ENCODE results near the gene GNB2.
"Not testable (repeated sequence)": the region's sequence is repeated elsewhere in the genome, so short reads cannot be mapped to it uniquely, and the experiment has no call there.

GNB2 gene

GRCh38 chr7:100665168-100665726 lies 8.3 kb upstream of the GNB2 start:
- DNase-seq = no peak

GRCh38 chr7:100667331-100668068 lies 6.0 kb upstream of the GNB2 start:
- DNase-seq = no peak

- DNase-seq = no peak
Observed at GRCh38 chr7:100668069-100668449, 5.5 kb upstream of the GNB2 start.

- not testable (repeated sequence) for DNase-seq
Observed at GRCh38 chr7:100669106-100669505, 4.4 kb upstream of the GNB2 start.

- no peak for DNase-seq
Observed at GRCh38 chr7:100670074-100670473, 3.5 kb upstream of the GNB2 start.

- DNase-seq = no peak
Observed at GRCh38 chr7:100671353-100672327, 1.9 kb upstream of the GNB2 start.

GRCh38 chr7:100673942-100674410 lies 436 bp downstream of the GNB2 start:
- DNase-seq = peak; percentile 45

GRCh38 chr7:100674411-100675104 lies 1.0 kb downstream of the GNB2 start:
- no peak for DNase-seq

GRCh38 chr7:100675105-100675451 lies 1.5 kb downstream of the GNB2 start:
- DNase-seq = peak; percentile 52

- peak; percentile 70 for DNase-seq
Observed at GRCh38 chr7:100675581-100676350, 2.2 kb downstream of the GNB2 start.

GRCh38 chr7:100676501-100677306 lies 3.2 kb downstream of the GNB2 start:
- no peak for DNase-seq

GRCh38 chr7:100677308-100678267 lies 4.0 kb downstream of the GNB2 start:
- no peak for DNase-seq

- no peak for DNase-seq
Observed at GRCh38 chr7:100678291-100678984, 4.9 kb downstream of the GNB2 start.

- DNase-seq = no peak
Observed at GRCh38 chr7:100679129-100679926, 5.8 kb downstream of the GNB2 start.

- no peak for DNase-seq
Observed at GRCh38 chr7:100679927-100680575, 6.5 kb downstream of the GNB2 start.

- no peak for DNase-seq
Observed at GRCh38 chr7:100680576-100681271, 7.2 kb downstream of the GNB2 start.

GRCh38 chr7:100681491-100682227 lies 8.1 kb downstream of the GNB2 start:
- DNase-seq = no peak
